Natural killer cell (primary cell): Measurements from ENCODE around the gene CAV2. TPM values are rescaled to one million over a fixed set of nuclear protein-coding genes. Genes with fewer than 3 reads are reported as not detected.

Experiments
- ATAC-seq, 3 donors: fragments of 150-1000 bp in 2 of 3; fragments of 200-7000 bp in 1 of 3; cut with Tn5 transposase; 1 replicate in 1 of 3; 2 replicates in 2 of 3; pipeline ENCODE4 v1.10.0; 2021; ENCODE audit warnings: mild to moderate bottlenecking in 2 of 3, moderate library complexity in 2 of 3
- DNase-seq, 2 donors: peaks; one replicate each; pipeline versions ENCODE4 v3.0.0 to v3.0.0-alpha.2; 2013 to 2021; ENCODE audit warnings: mixed read lengths in 1 of 2
- H3K27ac ChIP-seq: one replicate; pipeline ENCODE4 v1.5.1; 2013; ENCODE audit warnings: mild to moderate bottlenecking, low read length
- H3K27me3 ChIP-seq: one replicate; pipeline ENCODE4 v1.6.1; 2013; ENCODE audit warnings: low read length; ENCODE audit not compliant: control insufficient read depth, insufficient read depth
- H3K36me3 ChIP-seq: one replicate; pipeline ENCODE4 v1.6.1; 2013; ENCODE audit warnings: low read length; ENCODE audit not compliant: control insufficient read depth, insufficient read depth
- H3K4me1 ChIP-seq: one replicate; pipeline ENCODE4 v1.6.1; 2013; ENCODE audit warnings: low read length; ENCODE audit not compliant: control insufficient read depth, insufficient read depth
- H3K4me3 ChIP-seq: one replicate; pipeline ENCODE4 v1.5.1; 2013; ENCODE audit warnings: low read length
- H3K9me3 ChIP-seq: one replicate; pipeline ENCODE4 v1.6.1; 2013; ENCODE audit warnings: low read length; ENCODE audit not compliant: control insufficient read depth, insufficient read depth
- H3K27ac Mint-ChIP-seq, 2 donors: one replicate each; pipeline ENCODE4 v1.8.0; 2022; ENCODE audit warnings: mild to moderate bottlenecking in 2 of 2, mixed read lengths in 2 of 2, moderate library complexity in 1 of 2
- H3K27me3 Mint-ChIP-seq, 2 donors: one replicate each; pipeline ENCODE4 v1.8.0; 2022; ENCODE audit warnings: low read depth in 2 of 2, mixed read lengths in 2 of 2
- H3K36me3 Mint-ChIP-seq: one replicate; pipeline ENCODE4 v1.8.0; 2022; ENCODE audit warnings: mixed read lengths
- H3K4me1 Mint-ChIP-seq, 2 donors: one replicate each; pipeline ENCODE4 v1.8.0; 2022; ENCODE audit warnings: mixed read lengths in 2 of 2
- H3K4me3 Mint-ChIP-seq: one replicate; pipeline ENCODE4 v1.8.0; 2022; ENCODE audit warnings: mild to moderate bottlenecking, moderate library complexity, mixed read lengths
- H3K9me3 Mint-ChIP-seq, 2 donors: one replicate each; pipeline ENCODE4 v1.8.0; 2022; ENCODE audit warnings: mixed read lengths in 2 of 2
- CTCF ChIP-seq: fragments of 200-600 bp; IDR thresholded peaks from one replicate; pipeline ENCODE4 v1.8.0; 2022; ENCODE audit warnings: antibody characterized with exemption
- WGBS: methylation state at CpG from one replicate; pipeline ENCODE4 v1.1.7; 2013; ENCODE audit warnings: missing lambda C conversion rate; ENCODE audit not compliant: insufficient coverage; 5-methylcytosine and 5-hydroxymethylcytosine counted together
- intact Hi-C: fragments of 100-400 bp; cut with micrococcal nuclease; formaldehyde crosslinking; loops from one replicate; pipeline ENCODE4 v1.14.2; 2022
- total RNA-seq, 4 donors: library from RNA; stranded (reverse); fragments of 120-200 nt in 1 of 4; gene quantifications; one replicate each; pipeline versions ENCODE4 v1.2.3 to v1.2.4, GENCODE V29; 2013 to 2022

Gene CAV2
- total RNA-seq, 3 donors from 2014 or later (not counting 1 experiment from before 2014, with no cell fraction given): 1.9 TPM; not detected in 2

GRCh38 chr7:116487907-116488521, 11.5 kb upstream of the CAV2 start:
- Mint-ChIP-seq H3K4me3 (no peak overlapping the region), H3K4me1 (no peaks in the 10 kb centered on the region), H3K27me3 (peaks cover 19 to 50% of the 10 kb centered on the region in 2 donors), H3K9me3 (no peaks in the 10 kb centered on the region), H3K27ac (no peak overlapping the region), H3K36me3 (no peaks in the 10 kb centered on the region)
- no peak overlapping the region for H3K4me3 ChIP-seq
- ATAC-seq: no peak
- no peak for TF ChIP-seq CTCF
- DNase-seq: no peak
- H3K36me3 ChIP-seq: no peaks in the 10 kb centered on the region
- WGBS: 77% methylated on average over 3 of the region's 5 CpGs
- no peaks in the 10 kb centered on the region for H3K9me3 ChIP-seq
- no peaks in the 10 kb centered on the region for H3K27me3 ChIP-seq
- intact Hi-C loops: no loop called here
- no peak overlapping the region for H3K27ac ChIP-seq
- H3K4me1 ChIP-seq: no peaks in the 10 kb centered on the region

DNA sequence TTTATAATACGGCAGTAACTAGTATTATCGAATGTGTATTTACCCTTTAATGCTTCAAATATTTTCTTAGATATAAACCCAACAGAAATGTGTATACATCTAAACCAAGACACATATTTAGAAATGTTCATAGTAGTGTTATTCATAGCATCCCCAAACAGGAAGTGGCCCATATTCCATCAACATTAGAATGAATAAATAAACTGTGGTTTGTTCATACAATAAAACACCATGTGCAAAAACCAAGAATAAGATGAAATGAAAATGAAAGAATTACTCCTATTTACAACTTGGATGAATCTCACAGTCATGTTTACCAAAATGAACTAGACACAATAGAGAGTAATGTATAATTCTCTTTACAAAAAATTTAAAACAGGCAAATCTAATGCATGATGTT, 9.2 kb upstream of the CAV2 start:
- H3K4me1 ChIP-seq: no peaks in the 10 kb centered on the region
- Mint-ChIP-seq H3K27ac (no peak overlapping the region), H3K9me3 (no peaks in the 10 kb centered on the region), H3K4me1 (no peaks in the 10 kb centered on the region), H3K36me3 (no peaks in the 10 kb centered on the region), H3K4me3 (no peak overlapping the region), H3K27me3 (peaks cover 17 to 41% of the 10 kb centered on the region in 2 donors)
- TF ChIP-seq CTCF: no peak
- WGBS: no CpG with 5 or more reads among the region's 2 CpGs
- DNase-seq (no peak), ATAC-seq (no peak)
- intact Hi-C loops: no loop called here
- no peaks in the 10 kb centered on the region for H3K27me3 ChIP-seq
- H3K27ac ChIP-seq: no peak overlapping the region
- H3K4me3 ChIP-seq: no peak overlapping the region
- no peaks in the 10 kb centered on the region for H3K36me3 ChIP-seq
- no peaks in the 10 kb centered on the region for H3K9me3 ChIP-seq

DNA sequence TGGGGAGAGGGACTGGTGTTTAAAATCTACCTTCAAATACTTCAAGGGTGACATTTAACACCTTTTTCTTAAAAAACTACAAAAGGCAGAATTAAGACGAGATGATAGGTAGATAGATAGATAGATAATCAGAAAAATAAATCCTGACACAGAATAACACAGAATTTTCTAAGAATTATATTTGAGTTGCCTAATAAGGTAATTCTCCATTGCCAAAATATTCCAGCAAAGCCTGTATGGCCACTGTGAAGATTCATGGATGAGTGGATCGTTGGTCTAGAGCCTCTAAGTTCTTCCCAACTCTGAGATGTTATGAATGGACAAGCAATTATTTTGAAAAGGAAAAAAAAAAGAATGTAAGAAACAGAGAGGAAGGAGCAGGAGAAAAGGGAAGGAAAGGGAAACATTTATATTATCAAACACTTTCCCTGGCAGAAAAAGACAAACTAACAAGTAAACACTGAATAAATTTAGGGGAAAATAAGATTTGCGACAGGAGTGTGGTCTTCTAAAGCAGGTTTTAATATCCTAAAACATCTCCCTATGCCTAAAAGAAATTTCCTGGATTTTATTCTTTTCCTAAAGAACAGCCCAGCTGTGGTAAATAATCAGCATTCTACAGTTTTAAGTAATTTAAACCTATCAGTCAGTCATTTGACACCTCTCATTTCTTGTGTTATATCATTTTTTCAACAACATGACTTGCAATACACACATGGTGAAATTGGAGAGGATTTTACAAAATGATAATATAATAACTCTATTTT, 7.5 kb upstream of the CAV2 start:
- Mint-ChIP-seq H3K27ac (no peak overlapping the region), H3K4me1 (no peaks in the 10 kb centered on the region), H3K9me3 (no peaks in the 10 kb centered on the region), H3K27me3 (peaks cover 14 to 36% of the 10 kb centered on the region in 2 donors), H3K4me3 (no peak overlapping the region), H3K36me3 (no peaks in the 10 kb centered on the region)
- ATAC-seq (no peak), DNase-seq (no peak)
- H3K4me1 ChIP-seq: no peaks in the 10 kb centered on the region
- TF ChIP-seq CTCF: no peak
- no peaks in the 10 kb centered on the region for H3K36me3 ChIP-seq
- intact Hi-C loops: no loop called here
- 89% methylated on average over 1 of the region's 3 CpGs for WGBS
- no peaks in the 10 kb centered on the region for H3K9me3 ChIP-seq
- no peak overlapping the region for H3K27ac ChIP-seq
- H3K27me3 ChIP-seq: no peaks in the 10 kb centered on the region
- no peak overlapping the region for H3K4me3 ChIP-seq
